ENCODE data around the gene VANGL2.

- TF ChIP-seq CTCF (IDR thresholded peaks at IDR 0.05) (no peak), EP300 (IDR thresholded peaks at IDR 0.05; ENCODE audit: low read depth) (no peak), POLR2AphosphoS5 (IDR thresholded peaks at IDR 0.05) (no peak)
These were observed 14.5 kb downstream of the VANGL2 start for GRCh38 chr1:160414881-160415280.

Measured in transverse colon (tissue), 4 donors.